CD4-positive, alpha-beta T cell treated with Interleukin-6 for 4 hours (primary cell): ENCODE results near the gene GLRX5.

Experiments used
- DNase-seq: peaks from one replicate; pipeline ENCODE4 v3.0.0-alpha.2; 2020; ENCODE audit warnings: mixed read lengths

The GLRX5 gene

DNA sequence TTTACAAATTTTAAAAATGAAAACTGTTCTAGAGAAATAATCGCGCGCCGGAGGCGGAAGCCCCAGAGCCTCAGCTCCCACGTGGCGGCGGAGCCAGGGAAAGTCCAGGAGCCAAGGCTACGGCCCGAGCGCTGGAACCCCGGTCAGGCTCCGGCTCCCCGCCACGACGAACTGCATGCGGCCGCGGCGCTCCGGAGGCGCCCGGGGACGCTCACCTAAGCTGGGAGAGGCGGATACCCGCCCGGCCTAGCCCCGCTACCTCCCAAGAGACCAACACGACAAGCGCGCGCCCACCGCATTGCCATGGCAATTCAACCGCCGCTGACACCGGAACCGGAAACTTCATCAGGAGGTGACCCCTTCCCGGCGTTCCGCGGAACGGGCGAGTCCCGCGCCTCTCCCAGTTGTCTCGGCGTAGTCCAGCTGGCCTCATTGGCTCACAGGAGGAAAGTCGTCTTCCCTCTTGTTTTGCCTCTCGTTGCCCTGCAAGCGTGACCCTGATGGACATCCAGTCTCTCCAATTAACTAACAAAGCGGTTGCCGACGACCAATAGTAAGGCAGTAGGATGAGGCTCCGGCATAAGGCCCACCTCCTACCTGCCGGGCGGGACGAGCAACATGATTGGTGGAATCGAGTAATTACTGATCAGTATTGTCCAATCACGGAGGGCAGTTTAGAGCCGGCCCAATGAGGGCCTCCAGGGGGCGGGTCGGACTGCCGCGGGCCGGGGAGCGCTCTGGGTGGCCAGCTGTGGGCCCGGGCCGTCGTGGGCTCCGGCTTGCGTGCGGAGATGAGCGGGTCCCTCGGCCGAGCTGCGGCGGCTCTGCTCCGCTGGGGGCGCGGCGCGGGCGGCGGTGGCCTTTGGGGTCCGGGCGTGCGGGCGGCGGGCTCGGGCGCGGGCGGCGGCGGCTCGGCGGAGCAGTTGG is at the start of gene GLRX5:
GLRX5 (plus strand) TSS at position 752 of the 927 bp plus-strand sequence; CDS start at position 792, 40 bp downstream.
- peak; percentile 97 for DNase-seq

DNA sequence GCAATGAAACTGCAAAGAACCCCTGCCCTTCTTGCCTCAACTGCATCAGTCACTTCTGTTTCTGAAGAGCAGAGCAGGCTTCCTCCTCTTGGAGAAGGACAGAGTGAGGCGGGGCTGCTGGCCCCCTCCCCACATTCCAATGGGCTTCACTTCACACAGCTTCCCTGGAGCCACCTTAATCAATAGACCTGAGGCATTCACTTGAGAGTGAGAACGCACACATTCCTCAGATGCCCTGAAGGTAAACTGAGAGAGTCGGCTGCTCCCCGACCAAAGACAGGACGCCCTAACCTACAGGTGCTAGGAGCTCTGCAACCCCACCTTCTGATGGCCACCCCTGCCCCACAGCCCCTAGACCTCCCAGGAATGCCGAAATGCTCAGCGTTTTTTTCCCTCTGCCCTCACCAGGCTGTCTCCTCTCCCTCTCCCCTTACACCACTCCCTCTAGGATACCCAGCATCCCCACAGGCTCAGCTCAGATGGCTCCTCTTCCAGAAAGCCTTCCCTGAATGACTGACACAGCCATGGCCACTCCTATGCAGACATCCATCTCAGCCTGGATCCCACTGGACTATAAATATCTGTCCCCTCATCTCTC is 49.5 kb upstream of the GLRX5 start:
- no peak for DNase-seq

DNA sequence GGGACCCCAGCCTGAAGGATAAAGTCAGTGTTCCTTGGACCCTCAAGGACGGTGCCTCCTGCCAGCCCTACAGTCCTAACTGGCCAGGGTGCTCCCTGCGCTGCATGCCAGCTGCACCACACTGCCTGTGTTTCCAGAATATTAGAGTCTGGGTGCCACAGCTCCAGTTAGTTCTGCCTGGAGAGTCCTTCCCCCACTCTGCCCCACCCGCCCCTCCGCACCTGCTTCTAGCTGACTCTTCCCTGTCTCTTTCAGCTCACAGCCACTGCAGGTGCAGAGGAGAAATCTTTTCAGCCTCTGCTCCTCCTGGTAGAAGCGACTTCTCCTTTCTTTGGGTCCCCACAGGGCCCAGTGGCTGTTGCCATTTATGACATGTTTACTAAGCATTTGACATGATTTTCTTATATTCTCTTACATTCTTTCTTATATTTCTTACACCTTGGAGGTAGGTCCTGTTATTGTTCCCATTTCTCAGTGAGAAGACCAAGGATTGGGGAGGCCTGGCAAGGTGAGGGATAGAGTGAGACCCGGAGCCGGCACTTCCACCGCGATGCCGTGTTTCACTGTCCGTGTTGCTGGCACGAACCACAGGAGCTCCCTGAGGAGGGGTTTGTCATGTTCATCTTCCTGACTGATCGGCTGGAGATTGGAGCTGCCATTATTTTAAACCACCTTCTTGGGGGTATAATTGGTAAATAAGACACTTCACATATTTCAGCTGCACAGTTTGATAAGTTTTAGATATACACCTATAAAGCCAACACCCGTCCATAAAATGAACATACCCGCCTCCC is 47.8 kb upstream of the GLRX5 start:
- no peak for DNase-seq

DNA sequence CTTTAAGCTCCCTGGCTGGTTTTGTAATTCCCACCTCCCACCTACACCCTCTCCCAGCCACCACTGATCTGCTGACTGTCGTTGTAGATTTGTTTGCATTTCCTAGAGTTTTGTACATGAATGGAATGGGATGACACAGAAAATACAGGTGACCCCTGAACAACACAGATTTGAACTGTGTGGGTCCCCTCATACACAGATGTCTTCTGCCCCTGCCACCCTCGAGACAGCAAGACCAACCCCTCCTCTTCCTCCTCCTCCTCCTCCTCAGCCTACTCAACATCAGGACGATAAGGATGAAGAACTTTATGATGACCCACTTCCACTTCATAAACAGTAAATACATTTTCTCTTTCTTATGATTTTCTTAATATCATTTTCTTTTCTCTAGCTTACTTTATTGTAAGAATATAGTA is 47.2 kb upstream of the GLRX5 start:
- DNase-seq: no peak

DNA sequence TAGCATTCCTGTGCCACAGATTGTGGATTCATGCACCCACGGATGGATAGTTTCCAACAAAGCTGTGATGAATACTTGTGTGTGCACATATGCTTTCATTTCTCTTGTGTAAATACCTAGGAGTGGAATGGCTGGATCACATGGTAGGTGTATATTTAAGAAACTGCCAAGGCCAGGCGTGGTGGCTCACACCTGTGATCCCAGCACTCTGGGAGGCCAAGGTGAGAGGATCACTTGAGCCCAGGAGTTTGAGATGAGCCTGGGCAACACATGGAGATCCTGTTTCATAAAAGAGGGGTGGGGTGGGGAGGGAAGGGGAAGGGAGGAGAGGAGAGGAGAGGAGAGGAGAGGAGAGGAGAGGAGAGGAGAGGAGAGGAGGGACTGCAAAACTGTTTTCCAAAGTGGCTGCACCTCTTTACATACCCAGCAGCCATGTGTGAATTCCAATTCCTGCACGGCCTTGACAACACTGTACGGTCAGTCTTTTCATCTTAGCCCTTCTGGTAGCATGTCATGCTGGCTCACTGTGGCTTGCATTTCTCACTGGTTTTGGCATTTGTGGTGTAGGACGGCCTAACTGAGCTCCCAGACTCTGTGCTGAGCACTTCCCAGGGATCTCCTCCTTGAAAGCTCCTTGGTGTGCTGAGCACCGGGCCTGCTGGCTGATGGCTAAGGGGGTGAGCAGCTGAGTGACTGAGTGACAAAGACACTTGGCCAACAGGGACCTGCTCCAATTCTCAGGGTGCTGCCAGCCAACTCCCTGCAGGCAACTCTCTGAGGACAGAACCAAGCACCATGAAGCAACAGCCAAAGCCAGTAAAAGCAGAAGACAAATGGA is 46.3 kb upstream of the GLRX5 start:
- no peak for DNase-seq

- DNase-seq: no peak
These were observed 45.4 kb upstream of the GLRX5 start for GRCh38 chr14:95489214-95490137.

DNA sequence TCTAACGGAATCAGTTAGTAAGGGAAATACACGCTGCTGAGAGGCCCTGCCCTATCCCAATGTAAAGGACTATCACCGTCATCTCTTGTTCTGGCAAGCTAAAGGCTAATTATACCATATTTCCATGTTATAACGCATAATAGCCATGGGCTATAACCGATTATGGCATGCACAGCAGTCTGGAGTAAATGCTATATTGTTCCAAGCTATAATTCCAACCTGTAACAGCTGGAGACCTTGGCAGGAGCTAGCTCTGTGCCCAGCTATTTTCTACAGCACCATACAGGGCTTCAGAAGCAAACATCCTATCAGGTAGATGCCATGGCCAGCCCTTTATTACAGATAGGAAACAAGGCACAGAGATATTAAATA is 44.7 kb upstream of the GLRX5 start:
- DNase-seq: no peak

DNA sequence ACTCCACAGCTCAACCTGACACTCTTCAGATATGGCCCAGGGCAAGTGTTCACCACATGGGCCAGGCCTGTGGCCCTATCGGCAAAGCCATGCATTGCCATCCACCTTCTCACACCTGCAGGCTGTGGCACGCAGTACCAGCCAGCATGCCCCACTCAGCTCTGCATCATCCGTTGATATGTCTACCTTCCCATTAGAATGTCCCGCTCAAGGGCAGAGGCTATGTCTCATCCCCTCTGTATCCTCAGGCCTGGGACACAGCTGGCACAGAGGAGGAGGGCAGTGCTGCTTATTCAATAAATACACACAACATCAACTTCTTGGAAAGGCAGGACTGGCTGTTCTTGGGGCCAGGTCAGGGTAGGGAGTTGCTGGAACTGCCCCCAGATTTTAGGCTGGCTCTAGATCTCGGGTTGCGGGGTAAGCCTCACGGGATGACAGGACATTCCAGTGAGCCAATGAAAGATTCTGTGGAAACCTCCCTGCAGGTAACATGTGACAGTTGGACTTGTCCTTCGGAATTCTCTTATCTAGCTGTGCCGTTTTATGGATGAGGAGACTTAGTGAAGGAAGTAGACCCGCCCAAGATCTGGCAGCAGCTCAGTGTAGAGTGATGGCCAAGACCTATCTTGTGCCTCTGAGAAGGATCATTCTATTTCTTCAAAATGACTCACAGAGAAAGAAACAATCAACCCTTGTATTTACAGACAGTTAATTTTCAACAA is 44.0 kb upstream of the GLRX5 start:
- no peak for DNase-seq

DNA sequence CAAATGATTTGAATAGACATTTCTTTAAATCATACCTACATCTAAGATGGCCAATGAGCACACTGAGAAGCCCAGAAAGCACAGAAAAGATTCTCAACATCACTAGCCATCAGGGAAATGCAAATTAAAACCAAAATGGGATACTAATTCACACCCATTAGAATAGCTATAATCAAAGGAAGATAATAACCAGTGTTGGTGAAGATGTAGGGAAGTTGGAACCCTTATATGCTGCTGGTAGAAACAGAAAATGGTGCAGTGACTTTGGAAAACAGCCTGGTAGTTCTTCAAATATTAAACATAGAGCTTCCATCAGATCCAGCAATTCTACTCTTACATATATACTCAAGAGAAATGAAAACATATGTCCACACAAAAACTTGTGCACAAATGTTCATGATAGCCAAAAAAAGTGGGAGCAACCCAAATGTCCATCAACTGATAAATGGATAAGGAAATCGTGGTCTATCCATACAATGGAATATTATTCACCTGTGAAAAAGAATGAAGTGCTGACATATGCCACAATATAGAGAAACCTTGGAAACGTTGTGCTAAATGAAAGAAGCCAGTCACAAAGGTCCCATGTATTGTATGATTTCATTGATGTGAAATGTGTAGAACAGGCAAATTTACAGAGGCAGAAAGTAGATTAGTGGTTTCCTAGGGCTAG is 42.8 kb upstream of the GLRX5 start:
- DNase-seq: no peak

- no peak for DNase-seq
These were observed 41.3 kb upstream of the GLRX5 start for GRCh38 chr14:95493503-95493902.

DNA sequence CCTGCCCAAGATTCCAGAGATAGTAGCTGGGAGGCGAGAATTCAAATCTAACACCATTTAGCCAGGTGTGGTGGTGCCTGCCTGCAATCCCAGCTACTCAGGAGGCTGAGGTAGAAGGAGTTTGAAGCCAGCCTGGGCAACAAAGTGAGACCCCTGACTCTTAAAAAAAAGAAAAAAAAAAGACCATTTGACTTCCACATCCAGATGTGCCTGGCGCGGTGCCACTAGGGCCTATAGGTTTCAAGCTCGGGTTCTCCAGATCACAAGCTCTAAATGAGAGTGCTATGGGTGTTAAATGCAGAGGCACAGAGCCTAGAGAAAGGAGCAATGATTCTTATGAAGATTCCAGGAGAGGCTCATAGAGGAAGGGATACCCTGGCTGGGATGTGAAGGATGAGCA is 40.9 kb upstream of the GLRX5 start:
- no peak for DNase-seq

DNA sequence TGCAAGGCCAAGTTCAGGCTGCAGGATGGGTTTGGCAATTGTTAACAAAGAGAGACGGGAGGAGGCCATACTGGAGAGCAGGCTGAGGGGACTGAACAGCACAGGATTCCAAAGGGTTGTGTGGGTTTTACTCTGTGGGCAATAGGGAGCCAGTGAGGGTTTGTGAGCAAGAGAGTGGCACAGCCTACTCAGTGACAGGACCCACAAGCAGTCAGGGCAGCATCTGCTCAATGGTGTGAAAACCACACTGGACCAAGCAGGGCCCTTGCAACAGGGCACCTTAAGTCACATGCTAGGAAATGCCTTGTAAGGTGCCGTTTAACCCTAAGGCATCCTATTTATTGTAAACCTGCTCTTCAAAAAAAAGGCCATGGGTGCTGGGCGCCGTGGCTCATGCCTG is 40.4 kb upstream of the GLRX5 start:
- no peak for DNase-seq

- no peak for DNase-seq
These were observed 39.8 kb upstream of the GLRX5 start for GRCh38 chr14:95495076-95495475.

- peak; percentile 35 for DNase-seq
These were observed 39.3 kb upstream of the GLRX5 start for GRCh38 chr14:95495538-95496025.

GRCh38 chr14:95496111-95496681 is 38.7 kb upstream of the GLRX5 start:
- DNase-seq: no peak

DNA sequence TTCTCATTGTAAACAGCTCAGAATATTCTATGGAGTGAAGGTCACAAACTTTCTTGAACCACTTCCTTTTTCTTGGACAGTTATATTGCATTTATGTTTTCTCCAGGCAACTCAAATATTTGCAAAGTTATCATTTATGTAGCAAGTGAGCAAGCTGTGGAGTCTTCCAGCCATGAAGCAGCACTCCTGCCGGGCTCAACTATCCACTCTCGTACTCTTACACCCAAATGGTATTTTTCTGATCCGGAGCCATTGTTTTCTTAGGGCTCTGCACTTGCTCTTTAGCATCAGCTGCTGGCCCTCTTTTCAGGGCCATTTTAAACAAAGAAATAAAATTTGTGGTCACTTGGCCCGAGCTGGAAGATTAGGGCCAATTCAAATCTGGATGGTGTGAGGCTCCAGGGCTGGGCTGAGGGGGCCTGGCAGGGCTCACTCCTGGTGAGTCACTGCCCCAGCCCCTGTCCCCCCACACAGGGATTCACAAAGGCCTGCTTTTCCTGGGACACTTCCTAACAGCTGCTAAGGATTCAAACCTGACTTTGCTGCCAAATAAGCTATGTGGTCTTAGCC is 38.1 kb upstream of the GLRX5 start:
- DNase-seq: no peak

DNA sequence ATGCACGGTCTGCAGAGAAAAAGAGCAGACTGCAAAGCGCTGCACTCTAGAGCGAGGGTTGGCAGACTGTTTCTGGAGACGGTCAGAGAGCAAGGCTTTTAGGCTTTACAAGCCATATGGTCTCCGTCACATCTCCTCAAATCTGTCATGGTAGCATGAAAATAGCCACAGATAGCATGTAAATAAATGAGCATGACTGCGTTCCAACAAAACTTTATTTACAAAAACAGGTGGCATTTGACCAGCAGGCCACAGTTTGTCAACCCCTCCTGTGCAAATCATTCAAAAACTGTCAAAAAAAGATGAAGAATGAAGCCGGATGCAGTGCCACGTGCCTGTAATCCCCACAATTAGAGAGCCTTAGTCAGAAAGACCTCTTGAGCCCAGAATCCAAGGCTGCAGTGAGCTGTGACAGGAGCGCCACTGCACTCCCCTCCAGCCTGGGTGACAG is 37.3 kb upstream of the GLRX5 start:
- no peak for DNase-seq

- DNase-seq: no peak
These were observed 36.1 kb upstream of the GLRX5 start for GRCh38 chr14:95498622-95499353.
